Naive thymus-derived CD4-positive, alpha-beta T cell (primary cell): ENCODE data around the gene MRM3. TPM values are rescaled to one million over a fixed set of nuclear protein-coding genes. Genes with fewer than 3 reads are reported as not detected.
"Not testable (repeated sequence)": the region's sequence is repeated elsewhere in the genome, so short reads cannot be mapped to it uniquely, and the experiment has no call there.

Experiments
- ATAC-seq: fragments of 150-1000 bp; cut with Tn5 transposase; 2 replicates; pipeline ENCODE4 v1.10.0; 2021; ENCODE audit warnings: mild to moderate bottlenecking, moderate library complexity
- CTCF ChIA-PET: fragments of 350-600 bp; sonication (Branson Sonifier 250); formaldehyde crosslinking; loops from one replicate; lab custom pipeline; 2021; ENCODE audit warnings: antibody characterized with exemption; lab: Charles Lee
- POLR2A ChIA-PET: fragments of 350-600 bp; sonication (Branson Sonifier 250); formaldehyde crosslinking; loops from one replicate; lab custom pipeline; 2021; ENCODE audit warnings: antibody characterized with exemption, inconsistent platforms; lab: Charles Lee
- DNase-seq, 9 donors: peaks; one replicate each; pipeline versions ENCODE4 v3.0.0 to v3.0.0-alpha.2; 2020 to 2022; ENCODE audit warnings: mixed read lengths in 1 of 9
- H3K27ac ChIP-seq: one replicate; pipeline ENCODE4 v1.7.0; 2013; ENCODE audit warnings: mild to moderate bottlenecking, low read depth, low read length, moderate library complexity
- H3K27me3 ChIP-seq, 2 donors: one replicate each; pipeline ENCODE4 v1.7.0; 2013; ENCODE audit warnings: low read length in 2 of 2, mild to moderate bottlenecking in 2 of 2, moderate library complexity in 2 of 2; ENCODE audit not compliant: control insufficient read depth in 2 of 2, insufficient read depth in 2 of 2
- H3K36me3 ChIP-seq, 3 experiments: 1 replicate in 2 of 3; 2 replicates in 1 of 3; pipeline ENCODE4 v1.7.0; 2013; ENCODE audit warnings: low read length in 3 of 3, mild to moderate bottlenecking in 3 of 3, moderate library complexity in 1 of 3; ENCODE audit not compliant: insufficient read depth in 3 of 3, control insufficient read depth in 2 of 3
- H3K4me1 ChIP-seq, 2 donors: one replicate each; pipeline ENCODE4 v1.7.0; 2013; ENCODE audit warnings: low read length in 2 of 2, mild to moderate bottlenecking in 2 of 2, moderate library complexity in 1 of 2; ENCODE audit not compliant: control insufficient read depth in 2 of 2, insufficient read depth in 2 of 2
- H3K4me3 ChIP-seq: 2 replicates; pipeline ENCODE4 v1.7.0; 2013; ENCODE audit warnings: mild to moderate bottlenecking, low read length
- H3K9me3 ChIP-seq, 3 experiments: 1 replicate in 2 of 3; 2 replicates in 1 of 3; pipeline ENCODE4 v1.7.0; 2013; ENCODE audit warnings: low read length in 3 of 3; ENCODE audit not compliant: control insufficient read depth in 2 of 3
- H3K27ac Mint-ChIP-seq, 9 donors: one replicate each; pipeline ENCODE4 v1.8.0; 2020 to 2022; ENCODE audit warnings: mixed read lengths in 9 of 9, mild to moderate bottlenecking in 8 of 9, moderate library complexity in 5 of 9, inconsistent platforms in 2 of 9
- H3K27me3 Mint-ChIP-seq, 5 donors: one replicate each; pipeline ENCODE4 v1.8.0; 2021 to 2022; ENCODE audit warnings: mixed read lengths in 5 of 5, mild to moderate bottlenecking in 1 of 5
- H3K36me3 Mint-ChIP-seq, 5 donors: one replicate each; pipeline ENCODE4 v1.8.0; 2020 to 2022; ENCODE audit warnings: mixed read lengths in 5 of 5, mild to moderate bottlenecking in 3 of 5, inconsistent platforms in 1 of 5
- H3K4me1 Mint-ChIP-seq, 7 donors: one replicate each; pipeline ENCODE4 v1.8.0; 2020 to 2022; ENCODE audit warnings: mixed read lengths in 7 of 7, mild to moderate bottlenecking in 3 of 7, inconsistent platforms in 1 of 7
- H3K4me3 Mint-ChIP-seq, 10 donors: one replicate each; pipeline ENCODE4 v1.8.0; 2020 to 2022; ENCODE audit warnings: mild to moderate bottlenecking in 10 of 10, mixed read lengths in 10 of 10, moderate library complexity in 6 of 10, inconsistent platforms in 2 of 10
- H3K9me3 Mint-ChIP-seq, 11 donors: one replicate each; pipeline ENCODE4 v1.8.0; 2020 to 2022; ENCODE audit warnings: mixed read lengths in 11 of 11, mild to moderate bottlenecking in 4 of 11, inconsistent platforms in 1 of 11, moderate library complexity in 1 of 11
- intact Hi-C, 2 donors: fragments of 100-400 bp; cut with micrococcal nuclease; formaldehyde crosslinking; loops; one replicate each; pipeline ENCODE4 v1.15.1; 2023
- polyA plus RNA-seq, 2 donors: library from polyadenylated mRNA; unstranded; fragments of 300-500 nt; fragmentation: Illumina TruSeq; gene quantifications; one replicate each; pipeline ENCODE4 v1.2.3, GENCODE V29; 2021
- total RNA-seq, 6 experiments: library from RNA in 5 of 6; stranded (reverse) in 5 of 6; gene quantifications; 1 replicate in 5 of 6; 2 replicates in 1 of 6; pipeline ENCODE4 v1.2.3 and lab custom pipeline; 2021 to 2026

The MRM3 gene
- total and polyA plus RNA-seq, 7 experiments from 2014 or later: 19.3 to 47.1 (median 25.9) TPM

GRCh38 chr17:785901-786300, 3.7 kb downstream of the MRM3 start:
- H3K27me3 ChIP-seq, H3K9me3 ChIP-seq, H3K4me3 Mint-ChIP-seq, DNase-seq, intact Hi-C loops, H3K27ac Mint-ChIP-seq, H3K4me3 ChIP-seq, CTCF ChIA-PET, H3K27me3 Mint-ChIP-seq, H3K27ac ChIP-seq, ATAC-seq: not testable (repeated sequence)
- Histone ChIP-seq H3K4me1 (peaks cover 16 to 18% of the 10 kb centered on the region in 2 donors), H3K36me3 (peaks cover 0 to 49% (median 7%) of the 10 kb centered on the region in 3 experiments)
- Mint-ChIP-seq H3K9me3 (peaks cover 0 to 10% (median 0%) of the 10 kb centered on the region in 11 donors), H3K36me3 (peaks cover 0 to 12% (median 8%) of the 10 kb centered on the region in 5 donors), H3K4me1 (peaks cover 14 to 40% (median 33%) of the 10 kb centered on the region in 7 donors)
- POLR2A ChIA-PET: interaction anchor here (0.7 kb wide), 1 partner anchor 197 kb away, joined by 3 read pairs; no protein-coding TSS in a partner anchor

- CTCF ChIA-PET: interaction anchor here (0.9 to 1.1 kb wide), 2 partner anchors 10 to 193 kb away, joined by 3 read pairs; no protein-coding TSS in a partner anchor
- H3K4me3 Mint-ChIP-seq: no peak overlapping the region
- no peak overlapping the region for H3K27ac Mint-ChIP-seq
- Histone ChIP-seq H3K27me3 (no peaks in the 10 kb centered on the region), H3K9me3 (no peaks in the 10 kb centered on the region), H3K27ac (no peak overlapping the region), H3K36me3 (peaks cover 5 to 60% (median 12%) of the 10 kb centered on the region in 3 experiments), H3K4me3 (no peak overlapping the region), H3K4me1 (peaks cover 8 to 10% of the 10 kb centered on the region in 2 donors)
- intact Hi-C loops: no loop called here
- DNase-seq: no peak
- no peak for ATAC-seq
- POLR2A ChIA-PET: interaction anchor here (0.9 kb wide), 2 partner anchors 209 to 214 kb away, joined by 3 to 5 read pairs; partner anchors contain the start of gene TIMM22
- no peaks in the 10 kb centered on the region for H3K27me3 Mint-ChIP-seq
- H3K36me3 Mint-ChIP-seq: peaks cover 0 to 25% (median 16%) of the 10 kb centered on the region in 5 donors
- H3K9me3 Mint-ChIP-seq: peaks cover 0 to 2% (median 0%) of the 10 kb centered on the region in 11 donors
- peaks cover 10 to 28% (median 23%) of the 10 kb centered on the region in 7 donors for H3K4me1 Mint-ChIP-seq
These were observed 5.6 kb downstream of the MRM3 start for GRCh38 chr17:787641-788221.

- Histone ChIP-seq H3K4me1 (peaks cover under 1 to 2% of the 10 kb centered on the region in 2 donors), H3K4me3 (no peak overlapping the region), H3K9me3 (no peaks in the 10 kb centered on the region), H3K27ac (no peak overlapping the region), H3K36me3 (peaks cover 5 to 60% (median 12%) of the 10 kb centered on the region in 3 experiments), H3K27me3 (no peaks in the 10 kb centered on the region)
- ChIA-PET POLR2A (interaction anchor here (0.9 kb wide), 1 partner anchor 213 kb away, joined by 3 read pairs; no protein-coding TSS in a partner anchor), CTCF (interaction anchor here (0.7 to 1.1 kb wide), 3 partner anchors 9 to 193 kb away, joined by 3 to 4 read pairs (median 3); no protein-coding TSS in a partner anchor)
- Mint-ChIP-seq H3K4me1 (peaks cover 8 to 21% (median 16%) of the 10 kb centered on the region in 7 donors), H3K4me3 (no peak overlapping the region), H3K9me3 (no peaks in the 10 kb centered on the region), H3K36me3 (peaks cover 0 to 27% (median 16%) of the 10 kb centered on the region in 5 donors), H3K27ac (no peak overlapping the region), H3K27me3 (no peaks in the 10 kb centered on the region)
- ATAC-seq (no peak), DNase-seq (no peak)
- intact Hi-C loops: no loop called here
These were observed 6.4 kb downstream of the MRM3 start for GRCh38 chr17:788551-788950.

- no peak overlapping the region for H3K4me3 ChIP-seq
- no peaks in the 10 kb centered on the region for H3K9me3 ChIP-seq
- no peak overlapping the region for H3K27ac ChIP-seq
- ChIA-PET POLR2A (no interaction called here), CTCF (no interaction called here)
- peaks cover 5 to 57% (median 12%) of the 10 kb centered on the region in 3 experiments for H3K36me3 ChIP-seq
- H3K4me3 Mint-ChIP-seq: no peak overlapping the region
- H3K9me3 Mint-ChIP-seq: no peaks in the 10 kb centered on the region
- H3K4me1 Mint-ChIP-seq: peaks cover 5 to 15% (median 10%) of the 10 kb centered on the region in 7 donors
- ATAC-seq (no peak), DNase-seq (no peak)
- H3K27me3 Mint-ChIP-seq: no peaks in the 10 kb centered on the region
- H3K4me1 ChIP-seq: no peaks in the 10 kb centered on the region
- intact Hi-C loops: no loop called here
- H3K27ac Mint-ChIP-seq: no peak overlapping the region
- H3K27me3 ChIP-seq: no peaks in the 10 kb centered on the region
- H3K36me3 Mint-ChIP-seq: peaks cover 0 to 23% (median 16%) of the 10 kb centered on the region in 5 donors
These were observed 7.1 kb downstream of the MRM3 start for GRCh38 chr17:789160-789840.

GRCh38 chr17:789931-790873, 8.0 kb downstream of the MRM3 start:
- H3K4me1 ChIP-seq, POLR2A ChIA-PET, DNase-seq, H3K9me3 ChIP-seq, H3K4me3 Mint-ChIP-seq, ATAC-seq, H3K4me3 ChIP-seq, CTCF ChIA-PET, H3K27ac Mint-ChIP-seq, intact Hi-C loops, H3K27me3 ChIP-seq, H3K27me3 Mint-ChIP-seq, H3K9me3 Mint-ChIP-seq, H3K27ac ChIP-seq: not testable (repeated sequence)
- H3K36me3 Mint-ChIP-seq: peaks cover 0 to 23% (median 16%) of the 10 kb centered on the region in 5 donors
- H3K4me1 Mint-ChIP-seq: peaks cover 6 to 15% (median 10%) of the 10 kb centered on the region in 7 donors
- peaks cover 5 to 52% (median 12%) of the 10 kb centered on the region in 3 experiments for H3K36me3 ChIP-seq

GRCh38 chr17:790874-791247, 8.7 kb downstream of the MRM3 start:
- H3K36me3 ChIP-seq: peaks cover 5 to 52% (median 12%) of the 10 kb centered on the region in 3 experiments
- POLR2A ChIA-PET, H3K4me1 ChIP-seq, DNase-seq, H3K27ac ChIP-seq, H3K27me3 Mint-ChIP-seq, ATAC-seq, H3K9me3 ChIP-seq, H3K27ac Mint-ChIP-seq, intact Hi-C loops, H3K9me3 Mint-ChIP-seq, H3K4me3 ChIP-seq, H3K4me3 Mint-ChIP-seq, CTCF ChIA-PET, H3K27me3 ChIP-seq: not testable (repeated sequence)
- Mint-ChIP-seq H3K36me3 (peaks cover 0 to 23% (median 16%) of the 10 kb centered on the region in 5 donors), H3K4me1 (peaks cover 6 to 11% (median 10%) of the 10 kb centered on the region in 7 donors)
